Spinal cord (tissue), 10 donors: Measurements from ENCODE around the gene SH3RF2. TPM values are rescaled to one million over a fixed set of nuclear protein-coding genes. Genes with fewer than 3 reads are reported as not detected.
"Not testable (repeated sequence)": the region's sequence is repeated elsewhere in the genome, so short reads cannot be mapped to it uniquely, and the experiment has no call there.

Experiments used
- DNase-seq, 6 donors: peaks; one replicate each; pipeline versions ENCODE4 v3.0.0 to v3.0.0-alpha.2; 2013 to 2015; ENCODE audit warnings: low spot score in 6 of 6, low read depth in 4 of 6
- H3K27ac ChIP-seq: one replicate; pipeline ENCODE4 v1.5.1; 2013; ENCODE audit warnings: low read depth, low read length, control low read depth
- H3K27me3 ChIP-seq: one replicate; pipeline ENCODE4 v1.6.1; 2013; ENCODE audit warnings: low read length; ENCODE audit not compliant: control insufficient read depth, insufficient read depth
- H3K36me3 ChIP-seq: one replicate; pipeline ENCODE4 v1.6.1; 2013; ENCODE audit warnings: low read length; ENCODE audit not compliant: control insufficient read depth, insufficient read depth
- H3K4me1 ChIP-seq: one replicate; pipeline ENCODE4 v1.6.1; 2013; ENCODE audit warnings: low read length; ENCODE audit not compliant: control insufficient read depth, insufficient read depth
- H3K4me3 ChIP-seq: one replicate; pipeline ENCODE4 v1.5.1; 2013; ENCODE audit warnings: low read depth, low read length, control low read depth
- H3K9me3 ChIP-seq: one replicate; pipeline ENCODE4 v1.6.1; 2013; ENCODE audit warnings: low read length; ENCODE audit not compliant: control insufficient read depth, insufficient read depth
- WGBS: methylation state at CpG from one replicate; pipeline ENCODE4 v1.1.5; 2013; ENCODE audit warnings: missing lambda C conversion rate; ENCODE audit not compliant: insufficient coverage; 5-methylcytosine and 5-hydroxymethylcytosine counted together
- polyA plus RNA-seq, 2 donors: library from polyadenylated mRNA; unstranded; fragments of 120-200 nt; gene quantifications; one replicate each; pipeline ENCODE4 v1.2.1, GENCODE V29; 2013; ENCODE audit not compliant: insufficient read length in 2 of 2
- total RNA-seq, 2 donors: library from RNA; depleted of rRNA in 1 of 2; stranded (reverse); fragments of 120-200 nt in 1 of 2; fragments of >200 nt in 1 of 2; gene quantifications; one replicate each; pipeline versions ENCODE4 v1.2.3 to v1.2.4, GENCODE V29; 2013 to 2014
- donor health status: healthy.

Gene SH3RF2
- total and polyA plus RNA-seq, 4 donors = 0.25 to 0.94 (median 0.34) TPM

- H3K27ac ChIP-seq = no peak overlapping the region
- no peaks in the 10 kb centered on the region for H3K36me3 ChIP-seq
- H3K4me1 ChIP-seq = no peaks in the 10 kb centered on the region
- peak in 1 of 6 donors; percentile 22 for DNase-seq
- no CpG with 5 or more reads among the region's 3 CpGs for WGBS
- no peaks in the 10 kb centered on the region for H3K27me3 ChIP-seq
- H3K4me3 ChIP-seq = no peak overlapping the region
- H3K9me3 ChIP-seq = no peaks in the 10 kb centered on the region
Observed at GRCh38 chr5:145982572-145983318, 46.4 kb downstream of the SH3RF2 start.

GRCh38 chr5:145983446-145983845, 47.1 kb downstream of the SH3RF2 start:
- WGBS = no CpG with 5 or more reads among the region's 2 CpGs
- DNase-seq = peak in 3 of 6 donors; percentile 20 to 66 (median 29)
- H3K36me3 ChIP-seq = no peaks in the 10 kb centered on the region
- H3K9me3 ChIP-seq = no peaks in the 10 kb centered on the region
- no peak overlapping the region for H3K27ac ChIP-seq
- H3K4me1 ChIP-seq = no peaks in the 10 kb centered on the region
- no peak overlapping the region for H3K4me3 ChIP-seq
- H3K27me3 ChIP-seq = no peaks in the 10 kb centered on the region

- no peaks in the 10 kb centered on the region for H3K9me3 ChIP-seq
- H3K36me3 ChIP-seq = no peaks in the 10 kb centered on the region
- H3K4me3 ChIP-seq = no peak overlapping the region
- H3K27ac ChIP-seq = no peak overlapping the region
- 73% methylated on average over 1 of the region's 2 CpGs for WGBS
- no peaks in the 10 kb centered on the region for H3K4me1 ChIP-seq
- no peaks in the 10 kb centered on the region for H3K27me3 ChIP-seq
- DNase-seq = peak in 1 of 6 donors; percentile 32
Observed at GRCh38 chr5:145984072-145984471, 47.7 kb downstream of the SH3RF2 start.

GRCh38 chr5:145987856-145988255, 51.5 kb downstream of the SH3RF2 start:
- Histone ChIP-seq H3K36me3 (no peaks in the 10 kb centered on the region), H3K9me3 (no peaks in the 10 kb centered on the region), H3K4me1 (no peaks in the 10 kb centered on the region), H3K27me3 (no peaks in the 10 kb centered on the region), H3K27ac (no peak overlapping the region), H3K4me3 (no peak overlapping the region)
- no CpG with 5 or more reads among the region's 1 CpG for WGBS
- no peak for DNase-seq

GRCh38 chr5:145988993-145989392, 52.6 kb downstream of the SH3RF2 start:
- no peaks in the 10 kb centered on the region for H3K4me1 ChIP-seq
- DNase-seq = no peak
- H3K36me3 ChIP-seq = no peaks in the 10 kb centered on the region
- H3K27ac ChIP-seq = no peak overlapping the region
- no peak overlapping the region for H3K4me3 ChIP-seq
- no peaks in the 10 kb centered on the region for H3K27me3 ChIP-seq
- H3K9me3 ChIP-seq = peaks cover 4% of the 10 kb centered on the region
- WGBS = no CpG with 5 or more reads among the region's 2 CpGs

GRCh38 chr5:145989428-145989827, 53.0 kb downstream of the SH3RF2 start:
- no peak overlapping the region for H3K4me3 ChIP-seq

GRCh38 chr5:145990170-145990569, 53.8 kb downstream of the SH3RF2 start:
- no peaks in the 10 kb centered on the region for H3K27me3 ChIP-seq
- no CpG with 5 or more reads among the region's 2 CpGs for WGBS
- no peaks in the 10 kb centered on the region for H3K4me1 ChIP-seq
- H3K36me3 ChIP-seq = no peaks in the 10 kb centered on the region
- H3K4me3 ChIP-seq = no peak overlapping the region
- H3K27ac ChIP-seq = no peak overlapping the region
- peaks cover 4% of the 10 kb centered on the region for H3K9me3 ChIP-seq
- no peak for DNase-seq

More at GRCh38 chr5:145989428-145989827, 53.0 kb downstream of the SH3RF2 start:
- Histone ChIP-seq H3K4me1 (no peaks in the 10 kb centered on the region), H3K27me3 (no peaks in the 10 kb centered on the region), H3K27ac (no peak overlapping the region), H3K36me3 (no peaks in the 10 kb centered on the region), H3K9me3 (peaks cover 4% of the 10 kb centered on the region)
- DNase-seq = no peak
- WGBS = 88% methylated on average over 1 of the region's 2 CpGs

GRCh38 chr5:145991044-145991575, 54.7 kb downstream of the SH3RF2 start:
- no peaks in the 10 kb centered on the region for H3K27me3 ChIP-seq
- no peak overlapping the region for H3K27ac ChIP-seq
- peaks cover 4% of the 10 kb centered on the region for H3K9me3 ChIP-seq
- no peaks in the 10 kb centered on the region for H3K36me3 ChIP-seq
- H3K4me1 ChIP-seq = no peaks in the 10 kb centered on the region
- WGBS = no CpG with 5 or more reads among the region's 3 CpGs
- peak in 2 of 6 donors; percentile 1 to 49 for DNase-seq
- no peak overlapping the region for H3K4me3 ChIP-seq

GRCh38 chr5:145993538-145993937, 57.2 kb downstream of the SH3RF2 start:
- not testable (repeated sequence) for H3K27ac ChIP-seq, DNase-seq, H3K4me3 ChIP-seq, H3K9me3 ChIP-seq, H3K36me3 ChIP-seq, H3K27me3 ChIP-seq, H3K4me1 ChIP-seq
- WGBS = 96% methylated on average over 4 of the region's 4 CpGs

GRCh38 chr5:145996135-145996534, 59.8 kb downstream of the SH3RF2 start:
- H3K36me3 ChIP-seq = no peaks in the 10 kb centered on the region
- no peak for DNase-seq
- WGBS = 71% methylated on average over 3 of the region's 6 CpGs

More at GRCh38 chr5:145996135-145996534, 59.8 kb downstream of the SH3RF2 start:
- Histone ChIP-seq H3K27ac (no peak overlapping the region), H3K27me3 (no peaks in the 10 kb centered on the region), H3K9me3 (peaks cover 4% of the 10 kb centered on the region), H3K4me3 (no peak overlapping the region), H3K4me1 (no peaks in the 10 kb centered on the region)
